Right lobe of liver (tissue), 6 donors: ENCODE measurements around the gene THEMIS. TPM values are rescaled to one million over a fixed set of nuclear protein-coding genes. Genes with fewer than 3 reads are reported as not detected.

Source experiments
- ATAC-seq, 4 donors: fragments of 200-7000 bp; cut with Tn5 transposase; one replicate each; pipeline ENCODE4 v1.9.1; 2020; ENCODE audit warnings: mild to moderate bottlenecking in 4 of 4, moderate library complexity in 4 of 4
- DNase-seq, 3 donors: peaks; one replicate each; pipeline ENCODE4 v3.0.0-alpha.2; 2020
- H3K27ac ChIP-seq, 3 donors: fragments of 200-600 bp; one replicate each; pipeline ENCODE4 v1.8.0; 2022
- H3K27me3 ChIP-seq, 2 donors: fragments of 200-600 bp; one replicate each; pipeline ENCODE4 v1.8.0; 2022
- H3K36me3 ChIP-seq, 4 donors: fragments of 200-600 bp; sonication (generic) in 1 of 4; one replicate each; pipeline versions ENCODE4 v1.5.1 to v1.8.0; 2017 to 2022; ENCODE audit warnings: control low read depth in 1 of 4
- H3K4me1 ChIP-seq, 4 donors: fragments of 200-600 bp; sonication (generic) in 1 of 4; one replicate each; pipeline versions ENCODE4 v1.5.1 to v1.8.0; 2017 to 2022; ENCODE audit warnings: control low read depth in 1 of 4
- H3K4me3 ChIP-seq, 3 donors: fragments of 200-600 bp; one replicate each; pipeline ENCODE4 v1.8.0; 2022
- H3K9me3 ChIP-seq, 4 donors: fragments of 200-600 bp; sonication (generic) in 1 of 4; one replicate each; pipeline versions ENCODE4 v1.5.1 to v1.8.0; 2017 to 2022; ENCODE audit warnings: control low read depth in 1 of 4
- POLR2A ChIP-seq: fragments of 450-650 bp; IDR thresholded peaks from one replicate; pipeline ENCODE4 v1.6.1; 2017; ENCODE audit warnings: antibody characterized with exemption, mild to moderate bottlenecking
- WGBS: methylation state at CpG from one replicate; pipeline ENCODE4 v1.1.6; 2018; ENCODE audit warnings: low coverage, low lambda C conversion rate; ENCODE audit not compliant: insufficient coverage; ENCODE audit errors: missing lambda C conversion rate; 5-methylcytosine and 5-hydroxymethylcytosine counted together
- intact Hi-C, 2 donors: fragments of 100-400 bp; cut with DNase I; formaldehyde crosslinking; loops; one replicate each; pipeline versions ENCODE4 v1.11.2 to v1.14.1; 2022
- total RNA-seq, 6 experiments: library from RNA; depleted of rRNA in 2 of 6; stranded (reverse); fragments of >200 nt in 2 of 6; fragmentation: NEBNext Ultra II Directional in 3 of 6; extraction: Animal tissue kit (Norgen Biotek cat#: 25700) in 3 of 6; gene quantifications; one replicate each; pipeline versions ENCODE4 v1.1.0 to v1.2.4, GENCODE V29; 2016 to 2023
- TF ChIP-seq, protein P1 (sequence below), 4 donors: fragments of 200-600 bp in 3 of 4; fragments of 450-650 bp in 1 of 4; IDR thresholded peaks; one replicate each; pipeline versions ENCODE4 v1.5.1 to v1.8.0; 2016 to 2022; ENCODE audit warnings: antibody characterized with exemption in 4 of 4, mild to moderate bottlenecking in 2 of 4
- donor health status: DM: no; HTN: yes; CAD: no.
- donor health status: DM: no; HTN: no; CAD: no.
- donor health status: DM: no; HTN: no; CAD: no.
- donor health status: DM: no; HTN: yes; CAD: no.
- donor health status: DM: no; HTN: yes; CAD: no.

Gene THEMIS
- total RNA-seq, 6 experiments from 2014 or later: 0.09 to 0.61 (median 0.17) TPM; not detected in 1

DNA sequence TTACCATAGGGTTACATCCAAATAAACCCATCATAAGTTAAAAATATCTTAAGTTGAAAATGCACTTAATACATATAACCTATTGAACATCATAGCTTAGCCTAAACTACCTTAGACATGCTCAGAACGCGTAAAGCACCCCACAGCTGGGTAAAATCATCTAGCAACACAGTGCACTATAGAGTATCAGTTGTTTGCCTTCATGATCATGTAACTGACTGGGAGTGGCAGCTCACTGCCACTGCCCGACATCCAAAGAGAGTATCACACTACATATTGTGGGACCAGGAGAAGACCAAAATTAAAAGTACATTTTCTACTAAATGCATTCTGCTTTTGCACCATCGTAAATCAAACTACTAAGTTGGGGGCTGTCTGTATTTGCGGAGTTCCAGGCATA lies 31.7 kb downstream of the THEMIS start:
- Histone ChIP-seq H3K4me3 (no peak overlapping the region), H3K27ac (no peak overlapping the region), H3K9me3 (no peaks in the 10 kb centered on the region), H3K27me3 (no peaks in the 10 kb centered on the region), H3K36me3 (no peaks in the 10 kb centered on the region), H3K4me1 (no peaks in the 10 kb centered on the region)
- DNase-seq (no peak), ATAC-seq (no peak)
- WGBS: 84% methylated on average over 5 of the region's 5 CpGs
- TF ChIP-seq POLR2A: no peak
- TF ChIP-seq, protein P1, sequence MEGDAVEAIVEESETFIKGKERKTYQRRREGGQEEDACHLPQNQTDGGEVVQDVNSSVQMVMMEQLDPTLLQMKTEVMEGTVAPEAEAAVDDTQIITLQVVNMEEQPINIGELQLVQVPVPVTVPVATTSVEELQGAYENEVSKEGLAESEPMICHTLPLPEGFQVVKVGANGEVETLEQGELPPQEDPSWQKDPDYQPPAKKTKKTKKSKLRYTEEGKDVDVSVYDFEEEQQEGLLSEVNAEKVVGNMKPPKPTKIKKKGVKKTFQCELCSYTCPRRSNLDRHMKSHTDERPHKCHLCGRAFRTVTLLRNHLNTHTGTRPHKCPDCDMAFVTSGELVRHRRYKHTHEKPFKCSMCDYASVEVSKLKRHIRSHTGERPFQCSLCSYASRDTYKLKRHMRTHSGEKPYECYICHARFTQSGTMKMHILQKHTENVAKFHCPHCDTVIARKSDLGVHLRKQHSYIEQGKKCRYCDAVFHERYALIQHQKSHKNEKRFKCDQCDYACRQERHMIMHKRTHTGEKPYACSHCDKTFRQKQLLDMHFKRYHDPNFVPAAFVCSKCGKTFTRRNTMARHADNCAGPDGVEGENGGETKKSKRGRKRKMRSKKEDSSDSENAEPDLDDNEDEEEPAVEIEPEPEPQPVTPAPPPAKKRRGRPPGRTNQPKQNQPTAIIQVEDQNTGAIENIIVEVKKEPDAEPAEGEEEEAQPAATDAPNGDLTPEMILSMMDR (IDR thresholded peaks at IDR 0.05): no peak
- intact Hi-C loops: no loop called here

DNA sequence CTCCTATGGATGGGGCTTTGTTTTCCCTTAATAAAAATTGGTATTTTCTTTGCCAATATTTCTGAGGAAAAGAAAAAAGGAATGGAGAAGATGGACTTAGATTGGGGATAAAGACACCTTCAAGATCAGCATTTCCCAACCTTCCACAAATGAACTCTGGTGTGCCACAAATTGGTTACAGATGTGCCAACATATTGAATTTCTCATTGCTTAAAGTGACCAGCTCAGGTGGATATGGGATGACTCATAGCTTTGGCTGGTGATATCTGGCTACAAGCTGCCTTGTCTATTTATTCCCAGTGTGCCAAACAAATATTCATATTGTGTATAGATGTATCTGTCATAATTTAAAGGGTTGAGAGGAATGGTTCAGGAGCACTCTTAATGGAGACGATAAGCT lies 32.5 kb downstream of the THEMIS start:
- H3K36me3 ChIP-seq: no peaks in the 10 kb centered on the region
- no peak for ATAC-seq
- H3K27me3 ChIP-seq: no peaks in the 10 kb centered on the region
- intact Hi-C loops: no loop called here
- H3K27ac ChIP-seq: no peak overlapping the region
- no peak for TF ChIP-seq POLR2A
- TF ChIP-seq, protein P1 (IDR thresholded peaks at IDR 0.05): no peak
- H3K4me1 ChIP-seq: no peaks in the 10 kb centered on the region
- 79% methylated on average over 1 of the region's 1 CpG for WGBS
- H3K4me3 ChIP-seq: no peak overlapping the region
- H3K9me3 ChIP-seq: no peaks in the 10 kb centered on the region
- no peak for DNase-seq

DNA sequence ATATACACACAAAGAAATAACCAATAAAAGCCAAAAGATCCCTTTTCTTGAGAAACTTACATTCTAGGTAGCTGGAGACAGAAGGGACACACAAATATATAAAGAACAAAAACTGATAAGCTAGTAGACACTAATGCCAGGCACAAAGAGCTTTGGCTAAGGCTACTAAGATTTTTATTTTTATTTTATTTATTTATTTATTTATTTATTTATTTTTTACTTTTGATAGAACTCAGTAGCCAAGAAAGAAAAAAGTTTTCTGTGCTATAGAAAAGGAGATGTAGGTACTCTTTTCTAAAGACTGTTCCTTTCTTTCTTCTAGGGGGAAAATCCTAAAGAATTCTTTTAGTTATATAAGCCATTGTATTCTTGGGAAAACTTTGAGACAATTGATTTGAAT lies 34.1 kb downstream of the THEMIS start:
- H3K36me3 ChIP-seq: no peaks in the 10 kb centered on the region
- no peaks in the 10 kb centered on the region for H3K27me3 ChIP-seq
- H3K9me3 ChIP-seq: no peaks in the 10 kb centered on the region
- H3K4me3 ChIP-seq: no peak overlapping the region
- no peaks in the 10 kb centered on the region for H3K4me1 ChIP-seq
- no peak for TF ChIP-seq POLR2A
- TF ChIP-seq, protein P1 (IDR thresholded peaks at IDR 0.05): no peak
- DNase-seq (no peak), ATAC-seq (no peak)
- H3K27ac ChIP-seq: no peak overlapping the region
- intact Hi-C loops: no loop called here

DNA sequence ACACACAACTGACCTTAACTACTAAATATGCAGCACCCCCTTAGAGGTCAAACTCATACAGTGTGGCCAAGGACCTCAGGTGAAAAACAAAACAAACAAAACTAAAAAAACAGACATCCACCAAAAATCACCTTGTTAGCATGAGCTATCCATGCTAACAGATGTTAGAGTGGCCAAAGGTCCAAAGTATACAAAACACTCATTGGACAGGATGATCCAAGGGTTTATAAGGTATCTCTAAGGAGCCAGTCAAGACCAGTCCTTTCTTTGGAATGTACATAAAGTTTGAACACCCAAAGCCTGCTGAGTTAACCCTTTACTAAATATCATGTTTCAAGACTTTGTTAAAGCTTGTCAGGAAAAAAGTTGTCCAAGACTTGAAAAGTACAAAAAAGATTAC lies 35.8 kb downstream of the THEMIS start:
- H3K4me1 ChIP-seq: no peaks in the 10 kb centered on the region
- no peaks in the 10 kb centered on the region for H3K9me3 ChIP-seq
- intact Hi-C loops: no loop called here
- TF ChIP-seq, protein P1 (IDR thresholded peaks at IDR 0.05): no peak
- TF ChIP-seq POLR2A: no peak
- H3K27me3 ChIP-seq: no peaks in the 10 kb centered on the region
- no peak overlapping the region for H3K27ac ChIP-seq
- ATAC-seq (no peak), DNase-seq (no peak)
- no peaks in the 10 kb centered on the region for H3K36me3 ChIP-seq
- no peak overlapping the region for H3K4me3 ChIP-seq

DNA sequence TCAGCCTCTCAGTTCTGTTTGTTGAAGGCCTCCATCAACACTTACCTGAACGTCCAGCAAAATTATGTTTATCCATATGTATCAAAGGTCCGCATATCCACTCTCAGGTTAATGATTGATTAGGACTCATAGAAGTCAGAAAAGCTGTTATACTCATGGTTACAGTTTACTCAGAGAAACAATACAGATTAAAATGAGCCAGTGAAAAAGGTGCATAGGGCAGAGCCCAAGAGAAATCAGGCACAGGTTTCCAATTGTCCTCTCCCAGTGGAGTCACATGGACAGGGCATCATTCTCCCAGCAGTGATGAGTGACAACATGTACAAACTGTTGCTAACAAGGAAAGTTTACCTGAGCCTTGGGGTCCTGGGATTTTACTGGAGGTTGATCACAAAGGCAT lies 36.2 kb downstream of the THEMIS start:
- TF ChIP-seq POLR2A: no peak
- TF ChIP-seq, protein P1 (IDR thresholded peaks at IDR 0.05): no peak
- ATAC-seq (no peak), DNase-seq (no peak)
- Histone ChIP-seq H3K4me3 (no peak overlapping the region), H3K4me1 (no peaks in the 10 kb centered on the region), H3K27ac (no peak overlapping the region), H3K36me3 (no peaks in the 10 kb centered on the region), H3K27me3 (no peaks in the 10 kb centered on the region), H3K9me3 (no peaks in the 10 kb centered on the region)
- WGBS: 52% methylated on average over 2 of the region's 2 CpGs
- intact Hi-C loops: no loop called here
